HG03045 (cell line): ENCODE results near the gene KCNIP1.
A peak's percentile ranks its signal among the peaks of the same experiment; 100 is the strongest.

Experiments
- ATAC-seq: cut with Tn5 transposase; IDR thresholded peaks from one replicate; pipeline ENCODE4 v1.9.1; 2021; ENCODE audit warnings: mild to moderate bottlenecking, moderate library complexity; ENCODE audit not compliant: unreplicated experiment

Gene KCNIP1

DNA sequence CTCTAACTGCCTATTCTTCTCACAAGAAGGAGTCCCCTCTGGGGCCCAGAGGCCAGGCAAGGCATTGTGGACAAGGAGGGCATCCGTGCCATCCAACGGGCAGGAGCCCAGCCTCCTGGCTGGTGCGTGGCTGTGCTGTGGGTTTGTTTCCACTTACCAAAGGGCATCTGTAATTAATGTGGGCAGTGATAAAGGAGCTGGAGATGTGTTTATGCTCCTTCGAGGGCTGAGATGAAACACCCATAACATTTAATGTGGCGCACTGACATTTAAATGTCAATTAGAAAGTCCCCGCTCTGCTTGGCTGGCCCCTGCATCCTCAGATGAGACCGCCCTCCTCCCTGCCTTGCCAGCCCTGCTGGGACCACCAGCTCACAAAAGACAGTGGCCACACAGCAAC, 57.1 kb downstream of the KCNIP1 start:
- ATAC-seq, result no peak

DNA sequence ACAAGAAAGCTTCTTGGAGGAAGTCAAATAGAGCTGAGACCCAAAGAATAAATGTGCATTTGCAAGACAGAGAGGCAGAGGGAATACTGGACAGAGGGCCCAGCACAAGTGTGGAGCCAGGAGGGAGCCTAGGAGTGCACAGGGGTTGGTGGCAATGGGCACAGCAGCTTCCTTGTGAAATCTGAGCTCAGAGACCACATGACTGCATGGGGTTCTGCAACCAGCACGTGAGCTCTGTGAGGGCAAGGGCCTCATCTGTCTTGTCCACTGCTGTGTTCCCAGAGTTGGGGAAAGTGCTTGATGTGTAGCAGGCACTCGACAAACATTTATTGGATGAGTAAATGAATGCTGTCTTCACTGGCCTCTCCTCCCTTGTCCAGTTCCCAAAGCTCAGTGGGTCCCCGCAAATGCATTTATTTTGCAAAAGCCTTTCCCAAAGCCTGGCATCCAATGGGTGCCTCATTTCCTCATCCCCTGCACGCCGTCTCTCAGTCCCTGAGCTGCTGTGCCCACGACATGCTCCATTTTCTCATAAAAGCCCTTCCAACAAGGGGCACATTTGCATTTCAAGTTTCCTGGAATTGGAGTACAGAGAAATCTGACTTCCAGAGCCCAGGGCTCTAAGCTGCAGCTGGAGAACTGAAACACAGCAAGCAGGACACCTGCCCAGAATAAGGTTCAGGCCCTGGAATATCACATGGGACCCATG, 58.5 kb downstream of the KCNIP1 start:
- ATAC-seq, result no peak

DNA sequence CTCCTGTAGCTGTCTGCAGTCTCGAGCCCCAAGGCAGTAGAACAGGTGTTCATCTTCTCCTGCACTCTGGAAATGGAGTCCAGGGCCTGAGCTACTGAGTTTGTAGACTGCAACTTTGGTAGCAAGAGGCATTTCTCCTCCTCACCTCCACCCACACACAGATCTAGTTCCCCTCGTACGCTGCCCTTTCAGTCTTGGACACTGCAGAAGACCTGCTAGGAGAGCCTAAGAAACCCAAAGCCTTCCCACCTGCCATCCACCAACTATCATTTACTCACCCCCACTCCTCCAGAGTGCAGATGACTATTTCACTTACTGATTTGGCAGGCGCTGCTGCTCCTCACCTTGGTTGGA, 59.0 kb downstream of the KCNIP1 start:
- no peak for ATAC-seq

DNA sequence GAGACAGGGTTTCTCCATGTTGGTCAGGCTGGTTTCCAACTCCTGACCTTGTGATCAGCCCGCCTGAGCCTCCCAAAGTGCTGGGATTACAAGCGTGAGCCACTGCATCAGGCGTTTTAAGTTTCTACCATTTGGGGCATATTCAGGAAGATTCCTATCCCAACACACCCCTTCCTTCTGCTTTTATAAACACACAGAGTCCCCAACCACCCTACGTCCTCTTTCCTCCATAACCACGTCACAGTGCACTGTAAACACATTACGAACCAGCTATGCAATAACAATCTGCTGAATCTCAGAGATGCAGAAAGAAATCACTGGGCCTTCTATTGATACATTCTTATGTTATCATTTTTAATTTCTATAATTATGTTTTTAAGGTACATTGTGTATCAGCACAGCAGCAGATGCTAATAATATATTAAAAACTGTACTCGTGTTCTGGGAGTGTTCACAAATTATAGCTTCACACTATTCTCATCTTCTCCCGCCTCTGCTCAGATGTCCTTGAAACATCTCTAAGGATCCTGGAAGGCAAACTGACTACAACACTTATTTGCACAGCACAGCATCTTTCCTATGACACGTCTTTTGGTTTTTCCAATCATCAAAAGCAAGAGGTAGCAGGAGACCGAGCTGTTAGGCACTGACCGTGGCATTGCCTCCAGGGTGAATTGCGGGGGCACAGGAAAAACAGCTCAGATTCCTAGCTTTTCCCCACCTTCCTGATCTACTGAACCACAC, 60.2 kb downstream of the KCNIP1 start:
- ATAC-seq, result no peak

DNA sequence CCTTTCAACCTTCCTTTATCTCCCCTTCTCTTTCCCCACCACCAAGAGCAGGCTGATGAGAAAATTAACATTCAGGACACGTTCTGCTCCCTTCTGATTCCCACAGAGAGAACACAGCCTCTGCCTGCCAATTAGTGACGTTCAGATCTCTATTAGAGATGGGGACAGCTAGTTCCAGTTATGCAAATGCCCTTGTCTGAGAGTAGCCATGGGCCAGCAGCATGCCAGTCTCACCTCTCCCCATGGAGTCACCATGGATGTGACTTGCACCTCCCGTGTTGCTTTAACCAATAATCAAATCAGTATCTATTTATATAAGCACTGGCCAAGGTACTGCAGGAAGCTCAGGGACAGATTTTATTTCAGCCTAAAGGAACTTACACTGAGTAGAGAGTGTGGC, 61.3 kb downstream of the KCNIP1 start:
- no peak for ATAC-seq

DNA sequence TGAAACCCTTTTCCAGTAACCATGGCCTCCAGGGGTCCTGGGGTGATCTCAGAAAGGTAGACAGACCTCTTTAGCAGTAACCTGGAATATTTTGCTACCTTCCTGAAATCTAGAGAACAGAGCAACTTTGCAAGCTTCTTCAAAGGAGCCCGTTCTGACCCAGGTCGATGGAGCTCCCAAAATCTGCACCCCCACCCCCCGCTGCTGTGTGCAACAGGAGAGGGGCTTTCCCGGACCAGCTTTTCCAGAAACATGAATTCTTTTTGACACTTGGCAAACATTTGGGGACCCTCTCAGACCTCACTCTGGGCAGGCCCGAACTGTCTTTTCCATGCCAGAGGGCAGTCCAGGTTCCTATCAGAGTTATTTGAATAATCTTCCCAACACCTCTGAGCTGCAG, 65.3 kb downstream of the KCNIP1 start:
- ATAC-seq, result no peak

DNA sequence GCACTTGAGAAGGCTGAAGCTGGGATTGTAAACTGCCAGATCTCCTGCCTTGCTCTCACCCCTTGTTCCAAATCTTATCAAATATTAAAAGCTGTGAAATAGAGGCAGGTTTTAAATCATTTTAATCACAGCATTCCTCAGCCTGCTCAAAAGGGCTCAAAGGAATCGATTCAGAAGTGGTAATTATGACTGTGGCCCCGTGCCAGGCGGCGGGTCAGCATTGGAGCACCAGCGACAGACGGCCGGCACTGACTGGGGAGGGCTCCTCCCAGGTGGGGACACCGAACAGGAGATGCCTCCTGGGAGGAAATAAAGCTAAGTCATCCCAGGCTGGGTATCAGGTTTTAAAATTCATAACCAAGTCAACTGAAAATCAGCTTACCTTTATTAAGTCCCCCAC, 66.7 kb downstream of the KCNIP1 start:
- ATAC-seq, result no peak

DNA sequence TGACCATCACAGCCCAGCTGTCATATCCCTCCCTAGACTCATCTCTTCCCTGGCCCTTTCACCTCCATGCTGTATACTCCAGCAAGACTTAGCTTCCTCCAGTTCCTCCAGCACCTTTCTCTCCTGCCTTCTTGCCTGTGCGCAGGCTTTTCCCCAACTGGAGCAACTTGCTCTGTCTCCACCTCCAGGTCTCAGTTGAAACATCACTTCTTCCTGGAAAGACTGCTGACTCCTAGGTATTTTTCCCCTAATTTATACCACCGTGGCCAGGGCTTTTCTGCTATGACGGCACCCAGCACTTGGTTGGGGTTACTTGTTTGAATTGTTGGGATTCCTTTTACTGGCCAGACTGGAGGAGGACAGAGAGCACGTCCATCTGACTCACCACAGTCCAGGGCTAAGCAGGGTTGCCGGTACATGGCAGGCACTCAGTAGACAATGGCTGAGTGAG, 67.5 kb downstream of the KCNIP1 start:
- no peak for ATAC-seq

DNA sequence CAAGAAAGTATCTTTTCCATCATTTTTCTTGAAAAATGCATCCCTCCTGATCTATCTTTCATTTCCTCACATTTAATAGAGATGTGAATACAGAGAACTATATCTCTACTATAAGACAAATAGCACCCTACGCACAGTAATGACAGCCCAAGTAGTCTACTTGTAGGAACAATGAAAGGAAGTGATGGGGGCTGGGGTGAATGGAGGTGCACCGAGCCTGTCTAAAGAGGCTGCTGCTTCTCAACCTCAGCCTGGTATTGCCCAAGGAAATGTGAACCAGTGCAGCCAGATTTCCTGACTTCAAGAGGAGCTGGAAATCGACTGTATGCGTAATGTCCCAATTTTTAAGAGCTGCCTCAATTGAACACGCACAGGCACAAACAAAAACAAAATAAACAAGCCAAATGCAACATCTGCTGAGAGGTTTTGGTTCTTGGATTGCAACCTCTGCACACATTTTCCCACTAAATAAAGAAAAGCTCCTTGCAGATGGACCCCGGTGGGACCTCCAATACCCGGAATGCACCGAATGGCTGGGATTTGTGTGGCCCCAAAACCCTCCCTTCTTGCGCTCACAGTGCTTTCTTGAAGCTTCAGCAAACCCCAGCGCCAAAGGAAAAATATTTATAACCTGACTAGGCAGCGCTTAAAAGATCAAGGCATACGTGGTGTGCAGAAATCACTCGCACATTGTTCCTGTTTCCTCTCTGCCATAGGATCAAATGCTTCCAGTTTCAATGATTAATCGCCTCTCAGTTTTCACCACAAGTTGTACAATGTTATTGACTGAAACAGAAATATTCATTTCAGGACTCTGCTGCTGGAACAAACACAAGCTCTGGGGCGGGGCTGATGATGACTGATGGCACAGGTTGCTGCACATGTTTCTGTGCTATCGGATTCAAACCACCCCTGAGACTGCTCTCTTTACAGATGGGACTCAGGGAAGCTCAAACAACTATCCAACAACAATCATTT, 68.3 kb downstream of the KCNIP1 start:
- ATAC-seq, result peak; percentile 68

DNA sequence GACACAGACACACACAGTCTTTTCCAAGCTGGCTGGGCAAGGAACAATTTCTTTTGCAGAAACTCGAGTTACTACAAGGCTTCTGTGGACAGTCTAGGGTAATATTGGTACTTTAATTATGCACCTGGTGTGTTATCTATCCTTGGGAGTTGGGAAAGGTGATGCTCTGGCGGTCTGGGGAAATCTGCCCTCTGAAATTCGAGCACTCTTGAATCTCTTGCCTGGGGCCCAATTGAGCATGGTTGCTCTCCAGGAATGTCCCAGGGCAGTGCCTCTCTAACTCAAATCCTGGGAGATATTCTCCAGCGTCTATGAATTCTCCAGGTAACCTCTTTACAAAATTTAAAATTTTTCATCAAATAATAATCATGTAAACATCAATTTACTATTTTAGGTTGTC, 69.3 kb downstream of the KCNIP1 start:
- ATAC-seq, result no peak

DNA sequence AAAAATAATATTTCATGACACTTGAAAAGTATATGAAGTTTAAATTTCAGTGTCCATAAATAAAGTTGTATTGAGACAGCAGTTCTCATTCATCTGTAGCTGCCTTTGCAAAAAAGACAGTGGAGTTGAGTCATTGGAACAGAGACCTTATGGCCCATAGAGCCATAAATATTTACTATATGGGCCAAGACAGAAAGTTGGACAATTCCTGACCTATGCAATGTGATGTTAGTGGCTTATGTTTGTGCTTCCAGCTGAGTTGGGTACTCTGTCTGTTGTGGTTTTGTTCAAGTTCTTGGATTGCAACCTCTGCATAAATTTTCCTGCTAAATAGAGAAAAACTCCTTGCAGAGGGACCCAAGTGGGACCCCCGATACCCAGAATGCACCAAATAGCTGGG, 69.8 kb downstream of the KCNIP1 start:
- ATAC-seq, result no peak

DNA sequence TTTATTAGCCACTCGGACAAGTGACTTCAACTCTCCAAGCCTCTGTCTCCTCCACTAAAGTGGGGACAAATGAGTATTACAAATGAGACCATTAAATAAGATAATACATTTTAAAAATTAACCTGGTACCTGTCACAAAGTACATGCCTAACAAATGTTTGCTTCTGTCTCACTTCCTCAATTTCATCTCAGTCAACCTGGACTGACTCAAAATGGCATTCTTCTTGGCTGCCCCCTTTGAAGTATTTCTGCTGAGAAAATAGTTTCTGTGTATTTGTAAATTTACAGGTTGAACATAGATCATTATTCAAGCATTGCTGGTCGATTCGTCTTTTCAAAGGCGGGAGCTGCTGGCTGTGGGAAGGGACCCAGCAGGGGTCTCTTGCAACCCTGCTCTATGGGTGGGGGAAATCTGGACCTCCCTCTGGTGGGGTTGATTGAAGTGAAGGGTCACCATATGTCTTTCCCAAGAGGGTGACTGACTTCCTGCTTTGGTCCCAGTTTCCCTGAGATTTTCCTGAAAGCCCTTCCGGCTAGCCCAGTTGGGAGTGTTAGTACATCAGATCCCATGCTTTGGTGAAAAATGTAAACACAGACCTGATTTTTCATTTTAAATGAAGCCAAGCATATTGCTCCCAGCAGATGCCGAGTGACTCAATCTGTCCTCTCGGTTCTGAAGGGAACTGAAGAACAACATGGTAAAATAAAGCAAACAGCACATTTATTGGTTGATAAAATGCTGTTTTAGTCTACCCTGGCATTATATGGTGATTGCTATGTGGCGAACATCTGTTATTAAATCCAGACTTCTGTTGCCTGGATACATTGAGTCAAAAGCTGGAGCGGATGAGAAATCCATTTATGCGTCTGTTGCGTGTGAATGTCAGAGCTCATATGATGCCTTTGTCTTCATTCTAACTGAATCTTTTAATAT, 73.0 kb downstream of the KCNIP1 start:
- ATAC-seq, result no peak

DNA sequence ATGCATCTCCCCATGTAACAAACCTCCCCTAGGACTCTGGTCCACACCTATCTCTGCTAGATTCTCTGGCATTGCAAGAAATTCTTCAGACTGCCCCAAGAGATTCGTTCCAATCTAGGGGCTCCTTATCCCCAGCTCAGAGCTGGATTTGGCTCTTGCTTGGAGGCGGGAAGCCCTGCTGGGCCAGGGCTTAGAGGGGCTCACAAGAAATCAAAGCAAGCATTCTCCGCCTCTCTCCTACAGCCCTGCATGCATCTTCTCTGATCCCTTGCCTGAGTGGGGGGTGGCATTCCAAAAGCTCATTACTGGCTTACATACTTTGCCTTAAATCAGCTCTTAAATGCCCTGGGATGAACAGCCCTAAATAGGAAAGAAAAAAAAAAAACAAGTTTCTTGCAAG, 75.8 kb downstream of the KCNIP1 start:
- ATAC-seq, result no peak

DNA sequence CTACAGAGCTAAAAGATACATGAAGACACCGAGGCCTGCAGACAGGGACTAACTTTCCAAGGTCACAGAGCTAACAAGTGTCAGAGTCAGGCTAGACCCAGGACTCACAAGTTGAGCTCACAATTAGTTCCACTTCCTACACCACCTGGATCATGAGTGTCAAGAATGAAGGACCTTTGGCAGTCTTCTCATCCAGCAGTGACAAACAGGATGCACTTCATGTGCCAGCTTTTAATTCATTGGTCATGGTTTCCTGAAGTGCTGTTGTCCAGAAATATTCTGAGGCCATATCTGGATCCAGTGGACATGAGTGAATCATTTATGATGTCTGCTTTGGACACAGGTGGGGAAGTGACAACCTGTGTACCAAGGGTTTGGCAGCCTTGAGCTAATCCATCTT, 77.4 kb downstream of the KCNIP1 start:
- ATAC-seq, result no peak

DNA sequence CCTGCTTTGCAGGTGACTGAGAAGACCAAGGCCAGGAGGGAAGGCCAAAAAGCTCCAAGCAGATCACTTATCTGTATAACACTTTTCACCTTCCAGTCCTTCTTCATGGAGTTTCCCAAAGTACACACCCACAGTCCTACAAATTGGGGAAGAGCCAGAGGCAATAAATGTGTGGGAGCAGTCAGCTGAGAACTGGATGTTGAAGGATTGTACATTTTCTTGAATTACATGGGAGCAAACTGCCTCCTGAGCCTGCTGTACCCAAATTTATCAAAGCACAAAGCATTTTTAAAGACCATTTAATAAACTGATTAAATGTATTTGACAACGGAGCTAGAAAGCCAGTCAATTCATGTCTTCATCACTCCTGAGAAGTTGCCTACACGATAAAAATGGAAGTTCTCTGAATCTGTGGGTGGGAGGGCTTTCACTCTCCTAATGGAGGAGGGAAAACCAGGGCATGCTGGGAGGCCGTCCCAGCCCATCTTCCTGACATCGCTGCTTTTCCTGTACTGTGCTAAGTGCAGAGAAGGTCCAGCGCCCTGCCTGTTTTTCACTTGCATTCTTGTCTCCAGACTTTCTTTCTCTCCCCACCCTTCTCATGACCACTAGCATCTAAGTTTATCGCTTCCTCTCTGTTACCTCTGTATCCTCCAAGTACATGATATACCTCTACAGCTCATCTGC, 79.0 kb downstream of the KCNIP1 start:
- ATAC-seq, result no peak

DNA sequence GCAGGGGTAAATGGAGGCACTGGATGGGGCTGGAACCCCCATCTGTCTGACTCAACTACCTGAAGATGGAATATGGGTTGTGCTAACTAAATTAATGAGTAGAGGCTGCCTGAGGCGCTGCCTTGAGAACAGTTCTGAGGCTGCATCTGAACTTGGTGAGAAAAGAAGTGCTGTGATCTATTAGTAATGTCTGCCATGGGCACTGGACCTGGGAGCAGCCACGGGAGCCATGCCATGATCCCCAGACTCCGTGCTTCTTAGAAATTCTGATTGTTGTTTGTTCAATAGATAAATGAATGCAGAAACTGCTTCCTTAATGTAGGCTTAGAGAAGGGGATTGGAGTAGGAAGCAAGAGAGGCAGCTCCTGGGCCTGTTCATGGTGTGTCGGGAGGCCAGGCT, 80.2 kb downstream of the KCNIP1 start:
- ATAC-seq, result no peak

DNA sequence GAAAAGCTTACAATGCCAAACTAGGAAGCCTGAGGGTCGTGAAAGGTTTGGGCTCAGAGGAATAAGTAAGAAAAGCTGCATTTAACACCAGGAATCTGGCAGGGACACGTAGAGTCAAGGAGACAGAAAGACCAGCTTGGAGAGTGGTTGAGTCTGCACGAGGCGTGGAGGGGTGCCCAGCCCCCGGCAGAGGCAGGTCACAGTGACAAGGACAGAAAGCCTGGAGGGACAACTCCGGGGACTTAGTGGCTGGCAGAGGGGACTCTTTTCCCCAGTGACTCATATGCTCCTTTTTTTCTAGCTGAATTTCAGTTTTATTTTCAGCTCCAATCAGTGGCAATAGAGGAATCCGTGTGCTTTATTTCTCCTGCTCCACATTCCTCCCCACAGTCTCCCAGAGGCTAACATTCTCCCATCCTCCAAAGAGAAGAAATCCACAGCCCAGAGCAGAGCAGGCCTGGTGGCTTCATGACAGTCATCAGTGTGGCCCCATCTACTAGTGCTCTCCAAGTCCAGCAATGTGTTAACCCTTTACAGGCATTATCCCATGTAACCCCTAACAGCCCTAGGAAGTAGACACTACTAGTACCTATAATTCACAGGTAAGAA, 80.7 kb downstream of the KCNIP1 start:
- ATAC-seq, result no peak

DNA sequence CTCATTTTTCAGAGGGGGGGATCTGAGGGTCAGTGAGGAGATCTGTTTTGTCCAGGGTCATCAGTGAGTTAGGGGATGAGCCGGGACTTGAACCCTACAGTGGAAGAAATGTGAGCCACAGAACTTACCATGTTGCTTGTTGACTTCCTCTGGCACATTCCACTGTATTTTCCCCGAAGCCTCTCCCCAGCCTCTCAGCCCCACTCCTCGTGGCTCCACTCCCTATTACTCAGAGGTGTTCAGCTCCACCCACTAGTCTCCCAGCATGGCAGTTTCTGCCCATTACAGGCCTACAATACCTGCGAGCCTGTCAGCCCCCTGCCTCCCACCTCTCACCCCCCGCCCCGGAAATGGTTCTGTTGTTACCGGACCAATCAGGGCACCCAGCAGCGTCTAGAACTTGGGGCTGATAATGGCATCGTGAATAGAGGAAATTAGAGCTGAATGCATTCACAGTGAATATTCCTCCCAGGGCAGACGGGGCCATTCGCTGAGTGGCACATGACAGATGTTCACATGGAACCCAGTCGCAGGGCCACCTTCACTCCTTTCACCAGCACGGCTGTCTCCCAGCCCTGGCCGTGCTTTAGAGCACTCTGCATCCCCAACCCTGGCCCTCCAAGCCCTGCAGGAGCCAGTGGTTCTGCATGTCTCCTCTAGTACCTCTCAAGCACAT, 81.6 kb downstream of the KCNIP1 start:
- no peak for ATAC-seq

DNA sequence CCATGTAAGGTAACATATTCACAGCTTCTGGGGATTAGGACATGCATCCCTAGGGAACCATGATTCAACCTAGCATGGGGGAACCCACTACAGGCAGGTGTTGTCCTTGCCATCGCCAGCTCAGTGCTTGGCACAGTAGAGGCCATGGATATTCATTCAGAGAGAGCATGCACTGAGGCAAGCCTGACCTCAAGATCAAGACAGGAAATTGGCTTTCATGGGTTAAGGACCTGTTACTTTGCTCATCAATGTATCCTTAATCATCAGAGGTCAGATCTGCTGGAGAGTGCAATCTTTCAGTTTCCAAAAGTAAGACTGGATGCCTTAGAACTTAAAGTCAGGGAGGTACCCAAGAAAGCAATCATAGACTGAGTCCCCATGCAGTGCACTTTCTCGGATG, 84.0 kb downstream of the KCNIP1 start:
- ATAC-seq, result no peak
